Activated CD4-positive, alpha-beta T cell treated with anti-CD3 and anti-CD28 coated beads for 24 hours (primary cell): ENCODE data around the gene OR2V2.
A peak's percentile ranks its signal among the peaks of the same experiment; 100 is the strongest.

Experiments used
- DNase-seq, 2 donors: peaks; one replicate each; pipeline ENCODE4 v3.0.0-alpha.2; 2020; ENCODE audit warnings: low read depth in 2 of 2

The OR2V2 gene

DNA sequence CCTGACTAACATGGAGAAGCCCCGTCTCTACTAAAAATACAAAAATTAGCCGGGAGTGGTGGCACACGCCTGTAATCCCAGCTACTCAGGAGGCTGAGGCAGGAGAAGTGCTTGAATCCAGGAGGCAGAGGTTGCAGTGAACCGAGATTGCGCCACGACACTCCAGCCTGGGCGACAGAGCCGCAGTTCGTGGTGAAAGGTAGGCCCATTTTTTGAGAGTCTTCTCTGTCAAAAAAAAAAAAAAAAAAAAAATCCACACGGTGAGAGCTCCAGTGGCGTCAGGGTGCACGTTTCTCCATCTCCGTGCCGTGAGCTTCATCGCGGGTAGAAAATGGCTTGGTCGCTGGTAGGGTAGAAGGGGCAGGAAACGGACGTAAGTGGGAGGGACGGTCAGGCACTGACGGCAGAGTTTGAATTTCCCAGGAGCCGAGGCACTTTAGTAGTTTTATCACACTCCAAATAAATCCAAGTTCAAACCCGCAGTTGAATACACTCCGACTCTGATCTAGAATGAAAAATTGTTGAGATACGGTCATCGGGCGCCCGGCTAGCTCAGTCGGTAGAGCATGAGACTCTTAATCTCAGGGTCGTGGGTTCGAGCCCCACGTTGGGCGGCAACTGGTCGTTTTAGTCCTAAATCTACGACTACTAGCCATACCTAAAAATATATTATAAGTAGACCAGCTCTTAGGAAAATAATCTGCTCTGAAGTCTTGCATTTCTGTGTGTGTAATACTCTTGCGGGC lies 60.0 kb downstream of the OR2V2 start:
- peak; percentile 87 to 95 for DNase-seq

GRCh38 chr5:181207960-181208253 lies 60.5 kb downstream of the OR2V2 start:
- no peak for DNase-seq
